HAP-1 (cell line): ENCODE measurements around the gene TPCN1.

Experiments used
- DNase-seq, 2 experiments: peaks; one replicate each; pipeline ENCODE4 v3.0.0-alpha.2; 2016 to 2020; ENCODE audit warnings: low spot score in 2 of 2
- H3K27me3 ChIP-seq: fragments of 250-450 bp; sonication (Bioruptor Pico); 2 replicates; pipeline ENCODE4 v1.5.1; 2020; ENCODE audit warnings: low read depth, mild to moderate bottlenecking, moderate library complexity
- H3K36me3 ChIP-seq: fragments of 250-450 bp; sonication (Bioruptor Pico); replicated peaks from 2 replicates; pipeline ENCODE4 v1.5.1; 2020; ENCODE audit warnings: mild to moderate bottlenecking
- H3K4me1 ChIP-seq: fragments of 250-450 bp; sonication (Bioruptor Pico); 2 replicates; pipeline ENCODE4 v1.5.1; 2020; ENCODE audit warnings: mild to moderate bottlenecking
- H3K4me3 ChIP-seq: fragments of 250-450 bp; sonication (Bioruptor Pico); 2 replicates; pipeline ENCODE4 v1.5.1; 2020; ENCODE audit warnings: mild to moderate bottlenecking, moderate library complexity
- H3K9me3 ChIP-seq: fragments of 250-450 bp; sonication (Bioruptor Pico); 2 replicates; pipeline ENCODE4 v1.5.1; 2020; ENCODE audit warnings: mild to moderate bottlenecking, moderate library complexity
- in situ Hi-C: fragments of 300-500 bp; cut with MboI; formaldehyde crosslinking; loops from 3 replicates; pipeline ENCODE4 v1.14.3; 2020; ENCODE audit warnings: low sequenced_read_pairs, inconsistent platforms, mixed read lengths

TPCN1 gene

GRCh38 chr12:113305281-113305856, 84.1 kb downstream of the TPCN1 start:
- Histone ChIP-seq H3K4me1 (no peaks in the 10 kb centered on the region), H3K9me3 (no peaks in the 10 kb centered on the region), H3K4me3 (no peak overlapping the region), H3K27me3 (no peaks in the 10 kb centered on the region), H3K36me3 (peaks cover 61% of the 10 kb centered on the region)
- no peak for DNase-seq
- in situ Hi-C loops, result no loop called here

- in situ Hi-C loops, result no loop called here
- Histone ChIP-seq H3K4me3 (no peak overlapping the region), H3K36me3 (peaks cover 63% of the 10 kb centered on the region), H3K4me1 (no peaks in the 10 kb centered on the region), H3K9me3 (no peaks in the 10 kb centered on the region), H3K27me3 (no peaks in the 10 kb centered on the region)
- DNase-seq, result no peak
Observed at GRCh38 chr12:113306382-113306781, 85.1 kb downstream of the TPCN1 start.

- Histone ChIP-seq H3K4me1 (no peaks in the 10 kb centered on the region), H3K9me3 (no peaks in the 10 kb centered on the region), H3K27me3 (no peaks in the 10 kb centered on the region), H3K36me3 (peaks cover 69% of the 10 kb centered on the region), H3K4me3 (no peak overlapping the region)
- DNase-seq, result peak in 1 of 2 experiments; percentile 37
- in situ Hi-C loops, result no loop called here
Observed at GRCh38 chr12:113310489-113310888, 89.2 kb downstream of the TPCN1 start.

- in situ Hi-C loops, result no loop called here
- Histone ChIP-seq H3K27me3 (no peaks in the 10 kb centered on the region), H3K9me3 (no peaks in the 10 kb centered on the region)
Observed at GRCh38 chr12:113314121-113314529, 92.9 kb downstream of the TPCN1 start.

GRCh38 chr12:113315358-113315757, 94.1 kb downstream of the TPCN1 start:
- Histone ChIP-seq H3K36me3 (peaks cover 75% of the 10 kb centered on the region), H3K9me3 (no peaks in the 10 kb centered on the region), H3K4me1 (no peaks in the 10 kb centered on the region), H3K27me3 (no peaks in the 10 kb centered on the region), H3K4me3 (no peak overlapping the region)
- in situ Hi-C loops, result no loop called here
- no peak for DNase-seq

More at GRCh38 chr12:113314121-113314529, 92.9 kb downstream of the TPCN1 start:
- Histone ChIP-seq H3K4me3 (no peak overlapping the region), H3K36me3 (peaks cover 80% of the 10 kb centered on the region), H3K4me1 (no peaks in the 10 kb centered on the region)
- DNase-seq, result no peak

GRCh38 chr12:113316155-113316554, 94.9 kb downstream of the TPCN1 start:
- no peaks in the 10 kb centered on the region for H3K27me3 ChIP-seq
- in situ Hi-C loops, result no loop called here
- no peak overlapping the region for H3K4me3 ChIP-seq
- DNase-seq, result no peak
- no peaks in the 10 kb centered on the region for H3K4me1 ChIP-seq
- peaks cover 73% of the 10 kb centered on the region for H3K36me3 ChIP-seq
- no peaks in the 10 kb centered on the region for H3K9me3 ChIP-seq

- in situ Hi-C loops, result no loop called here
Observed at GRCh38 chr12:113317122-113317521, 95.9 kb downstream of the TPCN1 start.

GRCh38 chr12:113318046-113318656, 96.9 kb downstream of the TPCN1 start:
- H3K36me3 ChIP-seq, result peaks cover 82% of the 10 kb centered on the region
- H3K4me3 ChIP-seq, result no peak overlapping the region
- no peaks in the 10 kb centered on the region for H3K9me3 ChIP-seq
- in situ Hi-C loops, result no loop called here
- no peaks in the 10 kb centered on the region for H3K4me1 ChIP-seq
- DNase-seq, result no peak
- H3K27me3 ChIP-seq, result no peaks in the 10 kb centered on the region

More at GRCh38 chr12:113317122-113317521, 95.9 kb downstream of the TPCN1 start:
- DNase-seq, result no peak
- H3K9me3 ChIP-seq, result no peaks in the 10 kb centered on the region
- no peaks in the 10 kb centered on the region for H3K4me1 ChIP-seq
- peaks cover 83% of the 10 kb centered on the region for H3K36me3 ChIP-seq
- no peaks in the 10 kb centered on the region for H3K27me3 ChIP-seq
- no peak overlapping the region for H3K4me3 ChIP-seq

- Histone ChIP-seq H3K27me3 (no peaks in the 10 kb centered on the region), H3K36me3 (peaks cover 76% of the 10 kb centered on the region), H3K4me1 (no peaks in the 10 kb centered on the region), H3K4me3 (no peak overlapping the region), H3K9me3 (no peaks in the 10 kb centered on the region)
- DNase-seq, result no peak
- in situ Hi-C loops, result no loop called here
Observed at GRCh38 chr12:113318900-113319628, 97.8 kb downstream of the TPCN1 start.

GRCh38 chr12:113320401-113320800, 99.1 kb downstream of the TPCN1 start:
- in situ Hi-C loops, result no loop called here
- peaks cover 63% of the 10 kb centered on the region for H3K36me3 ChIP-seq

GRCh38 chr12:113322343-113322742, 101.1 kb downstream of the TPCN1 start:
- H3K4me3 ChIP-seq, result no peak overlapping the region
- DNase-seq, result no peak
- peaks cover 56% of the 10 kb centered on the region for H3K36me3 ChIP-seq
- in situ Hi-C loops, result no loop called here
- H3K4me1 ChIP-seq, result no peaks in the 10 kb centered on the region
- no peaks in the 10 kb centered on the region for H3K9me3 ChIP-seq
- no peaks in the 10 kb centered on the region for H3K27me3 ChIP-seq

More at GRCh38 chr12:113320401-113320800, 99.1 kb downstream of the TPCN1 start:
- no peaks in the 10 kb centered on the region for H3K4me1 ChIP-seq
- H3K9me3 ChIP-seq, result no peaks in the 10 kb centered on the region
- DNase-seq, result no peak
- H3K4me3 ChIP-seq, result no peak overlapping the region
- H3K27me3 ChIP-seq, result no peaks in the 10 kb centered on the region

- Histone ChIP-seq H3K9me3 (no peaks in the 10 kb centered on the region), H3K36me3 (peaks cover 49% of the 10 kb centered on the region), H3K4me3 (no peak overlapping the region), H3K4me1 (no peaks in the 10 kb centered on the region), H3K27me3 (no peaks in the 10 kb centered on the region)
- in situ Hi-C loops, result no loop called here
- no peak for DNase-seq
Observed at GRCh38 chr12:113325916-113326315, 104.7 kb downstream of the TPCN1 start.

- peaks cover 49% of the 10 kb centered on the region for H3K36me3 ChIP-seq
- H3K4me3 ChIP-seq, result no peak overlapping the region
- no peak for DNase-seq
- no peaks in the 10 kb centered on the region for H3K4me1 ChIP-seq
- in situ Hi-C loops, result no loop called here
- no peaks in the 10 kb centered on the region for H3K27me3 ChIP-seq
- no peaks in the 10 kb centered on the region for H3K9me3 ChIP-seq
Observed at GRCh38 chr12:113326775-113327395, 105.6 kb downstream of the TPCN1 start.
